ENCODE measurements around the gene KANSL1.
A peak's percentile ranks its signal among the peaks of the same experiment; 100 is the strongest.
"Not testable (repeated sequence)": the region's sequence is repeated elsewhere in the genome, so short reads cannot be mapped to it uniquely, and the experiment has no call there.

The KANSL1 gene

GRCh38 chr17:46020023-46020761 is 173.0 kb downstream of the KANSL1 start:
- DNase-seq (ENCODE audit: low read depth, low spot score), result no peak

DNA sequence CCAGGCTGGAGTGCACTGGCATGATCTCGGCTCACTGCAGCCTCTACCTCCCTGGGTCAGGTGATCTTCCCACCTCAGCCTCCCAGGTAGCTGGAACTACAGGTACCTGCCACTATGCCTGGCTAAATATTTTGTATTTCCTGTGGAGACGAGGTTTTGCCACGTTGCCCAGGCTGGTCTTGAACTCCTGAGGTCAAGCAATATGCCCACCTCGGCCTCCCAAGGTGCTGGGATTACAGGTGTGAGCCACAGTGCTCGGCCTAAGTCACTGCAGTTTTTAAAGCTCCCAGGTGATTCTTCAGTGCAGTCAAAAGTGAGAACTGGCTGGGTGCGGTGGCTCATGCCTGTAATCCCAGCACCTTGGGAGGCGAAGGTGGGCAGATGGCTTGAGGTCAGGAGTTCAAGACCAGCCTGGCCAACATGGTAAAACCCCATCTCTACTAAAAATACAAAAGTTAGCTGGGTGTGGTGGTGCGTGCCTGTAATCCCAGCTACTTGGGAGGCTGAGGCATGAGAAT is 173.8 kb downstream of the KANSL1 start:
- not testable (repeated sequence) for DNase-seq (ENCODE audit: low read depth, low spot score)

- DNase-seq (ENCODE audit: low read depth, low spot score), result no peak
These were observed 179.6 kb downstream of the KANSL1 start for GRCh38 chr17:46013502-46014165.

GRCh38 chr17:46013127-46013501 is 180.1 kb downstream of the KANSL1 start:
- DNase-seq (ENCODE audit: low read depth, low spot score), result no peak

DNA sequence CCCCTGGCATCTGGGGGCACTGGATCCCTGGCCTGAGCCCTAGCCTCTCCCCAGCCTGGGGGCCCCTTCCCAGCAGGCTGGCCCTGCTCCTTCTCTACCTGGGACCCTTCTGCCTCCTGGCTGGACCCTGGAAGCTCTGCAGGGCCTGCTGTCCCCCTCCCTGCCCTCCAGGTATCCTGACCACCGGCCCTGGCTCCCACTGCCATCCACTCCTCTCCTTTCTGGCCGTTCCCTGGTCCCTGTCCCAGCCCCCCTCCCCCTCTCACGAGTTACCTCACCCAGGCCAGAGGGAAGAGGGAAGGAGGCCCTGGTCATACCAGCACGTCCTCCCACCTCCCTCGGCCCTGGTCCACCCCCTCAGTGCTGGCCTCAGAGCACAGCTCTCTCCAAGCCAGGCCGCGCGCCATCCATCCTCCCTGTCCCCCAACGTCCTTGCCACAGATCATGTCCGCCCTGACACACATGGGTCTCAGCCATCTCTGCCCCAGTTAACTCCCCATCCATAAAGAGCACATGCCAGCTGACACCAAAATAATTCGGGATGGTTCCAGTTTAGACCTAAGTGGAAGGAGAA is 180.6 kb downstream of the KANSL1 start:
- no peak for DNase-seq (ENCODE audit: low read depth, low spot score)

- no peak for DNase-seq (ENCODE audit: low read depth, low spot score)
These were observed 181.3 kb downstream of the KANSL1 start for GRCh38 chr17:46011711-46012505.

DNA sequence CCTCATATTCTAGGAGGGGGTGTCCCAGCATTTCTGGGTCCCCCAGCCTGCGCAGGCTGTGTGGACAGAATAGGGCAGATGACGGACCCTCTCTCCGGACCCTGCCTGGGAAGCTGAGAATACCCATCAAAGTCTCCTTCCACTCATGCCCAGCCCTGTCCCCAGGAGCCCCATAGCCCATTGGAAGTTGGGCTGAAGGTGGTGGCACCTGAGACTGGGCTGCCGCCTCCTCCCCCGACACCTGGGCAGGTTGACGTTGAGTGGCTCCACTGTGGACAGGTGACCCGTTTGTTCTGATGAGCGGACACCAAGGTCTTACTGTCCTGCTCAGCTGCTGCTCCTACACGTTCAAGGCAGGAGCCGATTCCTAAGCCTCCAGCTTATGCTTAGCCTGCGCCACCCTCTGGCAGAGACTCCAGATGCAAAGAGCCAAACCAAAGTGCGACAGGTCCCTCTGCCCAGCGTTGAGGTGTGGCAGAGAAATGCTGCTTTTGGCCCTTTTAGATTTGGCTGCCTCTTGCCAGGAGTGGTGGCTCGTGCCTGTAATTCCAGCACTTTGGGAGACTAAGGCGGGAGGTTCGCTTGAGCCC is 182.5 kb downstream of the KANSL1 start:
- DNase-seq (ENCODE audit: low read depth, low spot score), result no peak

DNA sequence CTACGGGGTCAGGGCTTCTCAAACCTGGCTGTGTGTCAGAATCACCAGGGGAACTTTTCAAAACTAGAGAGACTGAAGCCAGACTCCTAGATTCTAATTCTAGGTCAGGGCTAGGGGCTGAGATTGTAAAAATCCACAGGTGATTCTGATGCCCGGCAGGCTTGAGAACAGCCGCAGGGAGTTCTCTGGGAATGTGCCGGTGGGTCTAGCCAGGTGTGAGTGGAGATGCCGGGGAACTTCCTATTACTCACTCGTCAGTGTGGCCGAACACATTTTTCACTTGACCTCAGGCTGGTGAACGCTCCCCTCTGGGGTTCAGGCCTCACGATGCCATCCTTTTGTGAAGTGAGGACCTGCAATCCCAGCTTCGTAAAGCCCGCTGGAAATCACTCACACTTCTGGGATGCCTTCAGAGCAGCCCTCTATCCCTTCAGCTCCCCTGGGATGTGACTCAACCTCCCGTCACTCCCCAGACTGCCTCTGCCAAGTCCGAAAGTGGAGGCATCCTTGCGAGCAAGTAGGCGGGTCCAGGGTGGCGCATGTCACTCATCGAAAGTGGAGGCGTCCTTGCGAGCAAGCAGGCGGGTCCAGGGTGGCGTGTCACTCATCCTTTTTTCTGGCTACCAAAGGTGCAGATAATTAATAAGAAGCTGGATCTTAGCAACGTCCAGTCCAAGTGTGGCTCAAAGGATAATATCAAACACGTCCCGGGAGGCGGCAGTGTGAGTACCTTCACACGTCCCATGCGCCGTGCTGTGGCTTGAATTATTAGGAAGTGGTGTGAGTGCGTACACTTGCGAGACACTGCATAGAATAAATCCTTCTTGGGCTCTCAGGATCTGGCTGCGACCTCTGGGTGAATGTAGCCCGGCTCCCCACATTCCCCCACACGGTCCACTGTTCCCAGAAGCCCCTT is 183.3 kb downstream of the KANSL1 start:
- no peak for DNase-seq (ENCODE audit: low read depth, low spot score)

- no peak for DNase-seq (ENCODE audit: low read depth, low spot score)
These were observed 184.6 kb downstream of the KANSL1 start for GRCh38 chr17:46008591-46008990.

DNA sequence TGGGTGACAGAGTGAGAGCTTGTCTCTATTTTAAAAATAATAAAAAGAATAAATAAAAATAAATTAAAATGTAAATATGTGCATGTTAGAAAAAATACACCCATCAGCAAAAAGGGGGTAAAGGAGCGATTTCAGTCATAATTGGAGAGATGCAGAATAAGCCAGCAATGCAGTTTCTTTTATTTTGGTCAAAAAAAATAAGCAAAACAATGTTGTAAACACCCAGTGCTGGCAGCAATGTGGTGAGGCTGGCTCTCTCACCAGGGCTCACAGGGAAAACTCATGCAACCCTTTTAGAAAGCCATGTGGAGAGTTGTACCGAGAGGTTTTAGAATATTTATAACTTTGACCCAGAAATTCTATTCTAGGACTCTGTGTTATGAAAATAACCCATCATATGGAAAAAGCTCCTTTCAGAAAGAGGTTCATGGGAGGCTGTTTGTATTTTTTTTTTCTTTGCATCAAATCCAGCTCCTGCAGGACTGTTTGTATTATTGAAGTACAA is 185.7 kb downstream of the KANSL1 start:
- DNase-seq (ENCODE audit: low read depth, low spot score), result no peak

DNA sequence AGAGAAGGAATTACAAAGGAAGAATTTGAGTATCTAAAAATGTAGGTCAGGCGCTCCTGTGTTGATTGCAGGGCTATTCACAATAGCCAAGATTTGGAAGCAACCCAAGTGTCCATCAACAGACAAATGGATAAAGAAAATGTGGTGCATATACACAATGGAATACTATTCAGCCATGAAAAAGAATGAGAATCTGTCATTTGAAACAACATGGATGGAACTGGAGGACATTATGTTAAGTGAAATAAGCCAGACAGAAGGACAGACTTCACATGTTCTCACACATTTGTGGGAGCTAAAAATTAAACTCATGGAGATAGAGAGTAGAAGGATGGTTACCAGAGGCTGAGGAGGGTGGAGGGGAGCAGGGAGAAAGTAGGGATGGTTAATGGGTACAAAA is 187.1 kb downstream of the KANSL1 start:
- not testable (repeated sequence) for DNase-seq (ENCODE audit: low read depth, low spot score)

DNA sequence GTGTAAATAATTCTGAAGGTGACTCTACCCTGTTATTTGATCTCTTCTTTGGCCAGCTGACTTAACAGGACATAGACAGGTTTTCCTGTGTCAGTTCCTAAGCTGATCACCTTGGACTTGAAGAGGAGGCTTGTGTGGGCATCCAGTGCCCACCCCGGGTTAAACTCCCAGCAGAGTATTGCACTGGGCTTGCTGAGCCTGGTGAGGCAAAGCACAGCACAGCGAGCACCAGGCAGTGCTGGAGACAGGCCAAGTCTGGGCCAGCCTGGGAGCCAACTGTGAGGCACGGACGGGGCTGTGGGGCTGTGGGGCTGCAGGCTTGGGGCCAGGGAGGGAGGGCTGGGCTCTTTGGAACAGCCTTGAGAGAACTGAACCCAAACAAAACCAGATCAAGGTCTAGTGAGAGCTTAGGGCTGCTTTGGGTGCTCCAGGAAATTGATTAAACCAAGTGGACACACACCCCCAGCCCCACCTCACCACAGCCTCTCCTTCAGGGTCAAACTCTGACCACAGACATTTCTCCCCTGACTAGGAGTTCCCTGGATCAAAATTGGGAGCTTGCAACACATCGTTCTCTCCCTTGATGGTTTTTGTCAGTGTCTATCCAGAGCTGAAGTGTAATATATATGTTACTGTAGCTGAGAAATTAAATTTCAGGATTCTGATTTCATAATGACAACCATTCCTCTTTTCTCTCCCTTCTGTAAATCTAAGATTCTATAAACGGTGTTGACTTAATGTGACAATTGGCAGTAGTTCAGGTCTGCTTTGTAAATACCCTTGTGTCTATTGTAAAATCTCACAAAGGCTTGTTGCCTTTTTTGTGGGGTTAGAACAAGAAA is 189.1 kb downstream of the KANSL1 start:
- no peak for DNase-seq (ENCODE audit: low read depth, low spot score)

GRCh38 chr17:46002973-46003316 is 190.3 kb downstream of the KANSL1 start:
- DNase-seq (ENCODE audit: low read depth, low spot score), result no peak

GRCh38 chr17:46002311-46002972 is 190.8 kb downstream of the KANSL1 start:
- DNase-seq (ENCODE audit: low read depth, low spot score), result peak; percentile 39

- DNase-seq (ENCODE audit: low read depth, low spot score), result no peak
These were observed 191.6 kb downstream of the KANSL1 start for GRCh38 chr17:46001390-46002310.

GRCh38 chr17:46000757-46001156 is 192.5 kb downstream of the KANSL1 start:
- no peak for DNase-seq (ENCODE audit: low read depth, low spot score)

GRCh38 chr17:46000292-46000691 is 192.9 kb downstream of the KANSL1 start:
- no peak for DNase-seq (ENCODE audit: low read depth, low spot score)

DNA sequence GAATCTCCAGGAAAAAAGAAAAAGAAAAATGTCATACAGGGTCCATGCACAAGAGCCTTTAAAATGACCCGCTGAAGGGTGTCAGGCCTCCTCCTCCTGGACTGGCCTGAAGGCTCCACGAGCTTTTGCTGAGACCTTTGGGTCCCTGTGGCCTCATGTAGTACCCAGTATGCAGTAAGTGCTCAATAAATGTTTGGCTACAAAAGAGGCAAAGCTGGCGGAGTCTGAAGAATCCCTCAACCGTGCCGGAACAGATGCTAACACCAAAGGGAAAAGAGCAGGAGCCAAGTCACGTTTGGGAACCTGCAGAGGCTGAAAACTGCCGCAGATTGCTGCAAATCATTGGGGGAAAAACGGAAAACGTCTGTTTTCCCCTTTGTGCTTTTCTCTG is 193.3 kb downstream of the KANSL1 start:
- no peak for DNase-seq (ENCODE audit: low read depth, low spot score)

Data from brain pericyte (primary cell).